ENCODE data around the gene DPPA2.
A peak's percentile ranks its signal among the peaks of the same experiment; 100 is the strongest.

DPPA2 gene

GRCh38 chr3:109275702-109276293 lies 40.5 kb downstream of the DPPA2 start (continued):
- TF ChIP-seq ZNF280D (tag by site-specific recombination; IDR thresholded peaks at IDR 0.05): no peak
- no peak for TF ChIP-seq ZNF514 (tag by site-specific recombination; IDR thresholded peaks at IDR 0.05)
- no peak for TF ChIP-seq KLF17 (tag by site-specific recombination; IDR thresholded peaks at IDR 0.05)

GRCh38 chr3:109270779-109271178 lies 45.5 kb downstream of the DPPA2 start:
- Histone ChIP-seq H3K27ac (ENCODE audit: extremely low read depth, low read depth, low read length) (no peak overlapping the region), H3K36me3 (ENCODE audit: control insufficient read depth in 2 of 2, insufficient read depth in 1 of 2, low read length in 2 of 2) (no peaks in the 10 kb centered on the region), H3K9me3 (ENCODE audit: control insufficient read depth, insufficient read depth, low read depth, low read length) (no peaks in the 10 kb centered on the region), H3K4me1 (ENCODE audit: control insufficient read depth, insufficient read depth, low read length) (no peaks in the 10 kb centered on the region), H3K4me3 (ENCODE audit: low read depth, low read length) (no peak overlapping the region)
- CTCF ChIA-PET: interaction anchor here (0.8 kb wide), 1 partner anchor 604 kb away, joined by 5 read pairs; no protein-coding TSS in a partner anchor
- no peak for TF ChIP-seq SP3 (tag by site-specific recombination; IDR thresholded peaks at IDR 0.05)
- TF ChIP-seq ZNF223 (tag by site-specific recombination; IDR thresholded peaks at IDR 0.05): no peak
- peak; percentile 85 for TF ChIP-seq ZNF513 (tag by site-specific recombination; IDR thresholded peaks at IDR 0.05)
- POLR2A ChIA-PET: no interaction called here

- H3K27ac ChIP-seq (ENCODE audit: extremely low read depth, low read depth, low read length): no peak overlapping the region
- CTCF ChIA-PET: no interaction called here
- no peaks in the 10 kb centered on the region for H3K4me1 ChIP-seq (ENCODE audit: control insufficient read depth, insufficient read depth, low read length)
- no peak for TF ChIP-seq ZNF433 (tag by site-specific recombination; IDR thresholded peaks at IDR 0.05; ENCODE audit: low read depth)
- TF ChIP-seq ZNF629 (tag by site-specific recombination; IDR thresholded peaks at IDR 0.05): no peak
- no peak for TF ChIP-seq ZIC2 (tag by site-specific recombination; IDR thresholded peaks at IDR 0.05)
- H3K36me3 ChIP-seq (ENCODE audit: control insufficient read depth in 2 of 2, insufficient read depth in 1 of 2, low read length in 2 of 2): no peaks in the 10 kb centered on the region
- H3K9me3 ChIP-seq (ENCODE audit: control insufficient read depth, insufficient read depth, low read depth, low read length): no peaks in the 10 kb centered on the region
- H3K4me3 ChIP-seq (ENCODE audit: low read depth, low read length): no peak overlapping the region
- POLR2A ChIA-PET: no interaction called here
Measured at GRCh38 chr3:109269577-109270275, 46.6 kb downstream of the DPPA2 start.

GRCh38 chr3:109268181-109268580 lies 48.1 kb downstream of the DPPA2 start:
- POLR2A ChIA-PET: no interaction called here
- H3K4me3 ChIP-seq (ENCODE audit: low read depth, low read length): no peak overlapping the region
- CTCF ChIA-PET: no interaction called here
- no peak overlapping the region for H3K27ac ChIP-seq (ENCODE audit: extremely low read depth, low read depth, low read length)
- H3K4me1 ChIP-seq (ENCODE audit: control insufficient read depth, insufficient read depth, low read length): no peaks in the 10 kb centered on the region
- TF ChIP-seq ZNF302 (tag by site-specific recombination; IDR thresholded peaks at IDR 0.05; ENCODE audit: low read depth) (no peak), WT1 (tag by site-specific recombination; IDR thresholded peaks at IDR 0.05) (no peak), SETDB1 (IDR thresholded peaks at IDR 0.05; ENCODE audit: insufficient read length, low read length) (peak; percentile 12)
- no peaks in the 10 kb centered on the region for H3K9me3 ChIP-seq (ENCODE audit: control insufficient read depth, insufficient read depth, low read depth, low read length)
- H3K36me3 ChIP-seq (ENCODE audit: control insufficient read depth in 2 of 2, insufficient read depth in 1 of 2, low read length in 2 of 2): no peaks in the 10 kb centered on the region
